KOPT-K1 (cell line): ENCODE results near the gene RSPH10B.
"Not testable (repeated sequence)": the region's sequence is repeated elsewhere in the genome, so short reads cannot be mapped to it uniquely, and the experiment has no call there.

Experiments used
- H3K27ac ChIP-seq: fragments of 200-600 bp; sonication (generic); 2 replicates; pipeline ENCODE4 v1.5.1; 2016; ENCODE audit warnings: antibody characterized with exemption, mild to moderate bottlenecking, low read depth, low read length; ENCODE audit not compliant: poor library complexity, severe bottlenecking
- H3K36me3 ChIP-seq: fragments of 200-600 bp; sonication (generic); 2 replicates; pipeline ENCODE4 v1.5.1; 2017; ENCODE audit warnings: antibody characterized with exemption, mild to moderate bottlenecking, low read length, moderate library complexity; ENCODE audit not compliant: insufficient read depth
- H3K9me3 ChIP-seq: fragments of 200-600 bp; sonication (generic); 2 replicates; pipeline ENCODE4 v1.5.1; 2017; ENCODE audit warnings: antibody characterized with exemption, low read length, mild to moderate bottlenecking; ENCODE audit not compliant: insufficient read depth, poor library complexity, severe bottlenecking

RSPH10B gene

GRCh38 chr7:5970347-5970911, at the start of gene RSPH10B:
RSPH10B (minus strand) TSS chr7:5970689; CDS start chr7:5967116, 3,573 bp downstream.
- H3K36me3 ChIP-seq, H3K9me3 ChIP-seq: not testable (repeated sequence)

GRCh38 chr7:6016653-6016966, 46.1 kb upstream of the RSPH10B start:
- H3K36me3 ChIP-seq, result peaks cover 99% of the 10 kb centered on the region
- H3K9me3 ChIP-seq, result no peaks in the 10 kb centered on the region
- H3K27ac ChIP-seq, result no peak overlapping the region

More at GRCh38 chr7:5970347-5970911, at the start of gene RSPH10B:
- H3K27ac ChIP-seq, result not testable (repeated sequence)

DNA sequence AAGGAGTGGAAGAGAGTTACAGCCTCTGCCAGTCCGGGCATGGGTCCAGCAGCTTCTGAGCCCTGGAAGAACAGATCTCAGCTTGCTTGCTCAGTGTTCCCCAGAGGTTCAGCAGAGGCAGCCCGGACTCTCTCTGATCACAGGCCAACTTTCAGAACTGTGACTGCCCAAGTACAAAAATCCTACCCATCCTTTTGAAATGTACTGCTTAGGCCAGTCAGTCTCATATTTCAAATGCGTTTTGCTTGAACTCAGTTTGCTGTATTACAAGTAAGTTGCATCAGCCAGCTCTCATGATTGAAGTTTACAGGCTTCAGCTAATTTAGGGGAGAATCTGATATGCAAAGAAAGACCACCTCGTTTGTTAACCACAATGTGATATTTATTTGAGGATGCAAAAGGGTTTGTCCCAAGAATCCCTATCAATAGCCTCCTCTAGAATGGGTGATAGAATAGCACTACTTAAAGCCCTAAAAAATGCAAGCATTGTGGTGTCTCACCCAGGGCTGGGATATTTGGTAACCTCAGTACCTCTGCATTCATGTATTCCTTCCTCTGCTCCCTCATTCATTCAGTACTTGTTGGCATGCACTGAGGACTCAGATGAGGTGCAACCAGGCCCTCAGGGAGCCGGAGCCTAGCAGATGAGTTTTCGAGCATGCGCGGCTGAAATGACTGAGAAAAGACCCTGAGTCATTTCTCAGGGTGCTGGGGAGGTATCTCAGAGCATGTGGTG, 45.6 kb upstream of the RSPH10B start:
- peaks cover 99% of the 10 kb centered on the region for H3K36me3 ChIP-seq
- no peak overlapping the region for H3K27ac ChIP-seq
- H3K9me3 ChIP-seq, result no peaks in the 10 kb centered on the region

DNA sequence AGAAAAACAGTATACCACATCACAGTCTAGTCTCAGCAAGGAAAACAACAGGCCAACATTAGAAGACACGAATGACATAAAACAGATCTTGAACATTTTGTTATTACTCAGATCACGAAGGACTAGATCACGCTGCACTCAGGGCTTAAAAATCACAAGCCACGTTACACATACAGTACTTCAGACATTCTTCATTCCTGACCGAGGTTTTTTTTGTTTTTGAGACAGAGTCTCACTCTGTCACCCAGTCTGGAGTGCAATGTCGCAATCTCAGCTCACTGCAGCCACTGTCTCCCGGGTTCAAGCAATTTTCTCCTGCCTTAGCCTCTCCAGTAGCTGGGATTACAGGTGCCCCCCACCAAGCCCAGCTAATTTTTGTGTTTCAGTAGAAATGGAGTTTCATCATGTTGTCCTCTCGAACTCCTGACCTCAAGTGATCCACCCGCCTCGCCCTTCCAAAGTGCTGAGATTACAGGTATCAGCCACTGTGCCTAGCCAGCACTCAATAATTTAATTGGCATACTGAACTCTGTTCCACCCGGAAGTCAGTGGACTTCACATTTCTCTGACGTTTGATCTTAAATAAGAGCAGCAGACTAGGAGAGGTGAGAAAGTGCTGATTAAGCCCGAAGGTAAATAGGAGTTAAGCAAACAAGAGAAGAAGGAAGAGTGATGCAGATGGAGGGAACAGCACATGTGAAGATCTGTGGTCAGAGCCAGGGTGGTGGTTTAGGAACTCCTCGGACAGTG, 42.0 kb upstream of the RSPH10B start:
- Histone ChIP-seq H3K36me3 (peaks cover 67% of the 10 kb centered on the region), H3K9me3 (no peaks in the 10 kb centered on the region), H3K27ac (no peak overlapping the region)

- Histone ChIP-seq H3K27ac (no peak overlapping the region), H3K36me3 (peaks cover 57% of the 10 kb centered on the region), H3K9me3 (no peaks in the 10 kb centered on the region)
These were observed 41.1 kb upstream of the RSPH10B start for GRCh38 chr7:6011541-6011940.

- not testable (repeated sequence) for H3K9me3 ChIP-seq, H3K27ac ChIP-seq
- H3K36me3 ChIP-seq, result peaks cover 47% of the 10 kb centered on the region
These were observed 39.9 kb upstream of the RSPH10B start for GRCh38 chr7:6010370-6010769.

DNA sequence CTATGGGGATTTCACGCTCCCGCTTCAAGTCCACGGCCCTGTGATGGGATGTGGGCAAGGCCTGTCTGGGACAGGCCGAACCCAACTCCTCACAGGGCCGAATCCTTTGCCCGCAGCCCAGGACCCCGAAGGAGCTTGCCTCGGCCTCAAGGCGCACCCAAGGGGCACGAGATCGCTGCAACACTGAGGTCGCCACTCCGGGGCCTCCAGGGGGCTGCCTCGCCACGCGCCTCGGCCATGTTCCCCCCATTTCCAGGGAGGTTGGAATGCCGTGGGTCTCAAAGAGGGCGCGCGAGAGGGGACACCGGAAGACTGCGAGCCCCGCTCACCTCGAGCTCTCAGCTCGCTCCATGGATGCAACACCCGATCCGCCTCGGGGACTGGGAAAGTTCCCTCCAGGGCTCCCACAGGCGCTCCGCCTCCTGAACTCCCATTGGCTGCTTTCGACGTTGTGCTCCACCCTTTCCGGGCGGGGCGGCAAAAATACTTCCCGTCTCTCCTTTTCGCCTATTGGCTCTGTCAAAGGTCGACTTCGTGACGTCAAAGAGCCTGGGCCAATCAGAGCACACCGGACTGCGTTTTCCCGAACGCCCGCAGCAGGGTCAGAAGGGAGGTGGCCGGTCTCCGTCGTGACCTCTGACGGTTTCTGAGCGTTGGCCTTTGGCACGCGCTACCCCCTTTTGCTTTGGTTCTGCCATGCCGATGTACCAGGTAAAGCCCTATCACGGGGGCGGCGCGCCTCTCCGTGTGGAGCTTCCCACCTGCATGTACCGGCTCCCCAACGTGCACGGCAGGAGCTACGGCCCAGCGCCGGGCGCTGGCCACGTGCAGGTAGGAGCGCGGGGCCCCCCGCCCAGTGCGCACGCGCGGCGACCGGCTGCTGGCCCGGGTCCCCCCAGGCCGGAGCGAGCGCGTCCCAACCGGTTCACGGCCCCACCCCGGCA, 38.5 kb upstream of the RSPH10B start, which contains the start of the genes AIMP2 and PMS2:
AIMP2 (plus strand) TSS at position 605 of the 944 bp plus-strand sequence; CDS start at position 697, 92 bp downstream.
PMS2 (minus strand) TSS at position 382 of the 944 bp plus-strand sequence; CDS start at position 352, 30 bp downstream.
- H3K27ac ChIP-seq, result peak within 1 kb of the TSS; percentile 77
- no peaks in the 10 kb centered on the region for H3K9me3 ChIP-seq
- H3K36me3 ChIP-seq, result peaks cover 47% of the 10 kb centered on the region

DNA sequence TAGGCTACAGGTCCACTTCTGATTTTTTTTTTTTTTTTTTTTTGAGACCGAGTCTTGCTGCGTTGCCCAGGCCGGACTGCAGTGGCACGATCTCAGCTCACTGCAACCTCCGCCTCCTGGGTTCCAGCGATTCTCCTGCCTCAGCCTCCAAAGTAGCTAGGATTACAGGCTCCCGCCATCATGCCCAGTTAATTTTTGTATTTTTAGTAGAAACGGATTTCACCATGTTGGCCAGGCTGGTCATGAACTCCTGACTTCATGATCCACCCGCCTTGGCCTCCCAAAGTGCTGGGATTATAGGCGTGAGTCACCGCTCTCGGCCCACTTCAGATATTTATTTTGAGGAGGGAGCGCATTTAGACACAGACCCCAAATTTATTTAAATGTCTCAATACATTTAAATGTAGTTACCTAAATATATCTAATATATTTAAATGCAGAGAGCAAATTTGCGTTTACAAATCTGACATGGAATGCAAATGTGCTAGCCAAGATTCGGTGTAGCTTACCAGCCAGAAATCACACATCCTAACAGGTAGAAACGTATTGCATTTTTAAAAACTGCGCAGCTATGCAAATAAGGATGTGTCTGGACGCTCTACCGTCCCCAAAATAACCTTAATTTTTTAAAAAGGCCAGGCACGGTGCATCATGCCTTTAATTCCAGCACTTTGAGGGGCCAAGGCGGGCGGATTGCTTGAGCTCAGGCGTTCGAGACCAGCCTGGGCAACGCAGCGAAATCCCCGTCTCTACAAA, 37.5 kb upstream of the RSPH10B start:
- not testable (repeated sequence) for H3K9me3 ChIP-seq
- H3K27ac ChIP-seq, result peak overlapping the region; percentile 77
- H3K36me3 ChIP-seq, result peaks cover 45% of the 10 kb centered on the region

DNA sequence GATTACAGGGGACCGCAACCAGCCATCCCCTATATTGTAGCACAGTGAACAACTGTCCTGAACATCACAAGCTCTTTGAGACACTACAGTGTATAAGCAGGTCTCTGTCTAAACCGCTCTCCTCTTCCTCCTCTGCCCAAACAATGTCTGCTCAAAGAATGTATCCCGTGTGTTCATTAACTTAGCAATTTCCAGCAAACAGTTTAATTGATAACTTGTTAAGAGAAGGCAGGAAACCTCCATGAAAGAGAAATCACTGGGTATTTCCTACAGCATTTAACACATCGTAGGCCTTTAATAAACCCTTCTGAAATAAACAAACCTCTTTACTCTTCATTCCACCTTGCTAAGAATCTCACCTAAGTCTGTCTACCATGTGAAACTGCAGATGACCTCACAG, 36.9 kb upstream of the RSPH10B start:
- no peaks in the 10 kb centered on the region for H3K9me3 ChIP-seq
- no peak overlapping the region for H3K27ac ChIP-seq
- H3K36me3 ChIP-seq, result peaks cover 44% of the 10 kb centered on the region

DNA sequence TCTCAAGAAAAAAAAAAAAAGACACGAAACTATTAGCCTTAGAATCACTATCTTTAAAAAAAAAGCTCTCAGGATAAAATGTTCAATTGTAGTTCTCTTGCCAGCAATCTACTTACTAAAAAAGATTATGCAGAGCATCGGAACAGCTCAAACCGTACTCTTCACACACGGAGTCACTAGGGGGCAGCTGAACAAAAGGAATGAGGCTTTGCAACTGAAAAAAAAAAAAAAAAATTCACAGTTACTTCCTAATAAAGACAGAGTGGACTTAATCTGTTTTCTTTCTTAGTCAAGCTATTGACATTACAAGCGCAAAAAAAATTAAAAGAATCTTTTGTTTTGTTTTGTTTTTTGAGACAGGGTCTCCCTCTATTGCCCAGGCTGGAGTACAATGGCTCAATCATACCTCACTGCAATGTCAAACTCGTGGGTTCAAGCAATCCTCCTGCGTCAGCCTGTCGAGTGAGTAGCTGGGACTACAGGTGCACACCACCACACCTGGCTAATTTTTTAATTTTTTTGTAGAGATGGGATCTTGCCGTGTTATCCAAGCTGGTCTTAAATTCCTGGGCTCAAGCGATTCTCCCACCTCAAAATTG, 26.8 kb upstream of the RSPH10B start:
- Histone ChIP-seq H3K36me3 (peaks cover 92% of the 10 kb centered on the region), H3K27ac (no peak overlapping the region), H3K9me3 (no peaks in the 10 kb centered on the region)

- H3K27ac ChIP-seq, H3K9me3 ChIP-seq: not testable (repeated sequence)
- peaks cover 58% of the 10 kb centered on the region for H3K36me3 ChIP-seq
These were observed 16.6 kb upstream of the RSPH10B start for GRCh38 chr7:5987061-5987460.

DNA sequence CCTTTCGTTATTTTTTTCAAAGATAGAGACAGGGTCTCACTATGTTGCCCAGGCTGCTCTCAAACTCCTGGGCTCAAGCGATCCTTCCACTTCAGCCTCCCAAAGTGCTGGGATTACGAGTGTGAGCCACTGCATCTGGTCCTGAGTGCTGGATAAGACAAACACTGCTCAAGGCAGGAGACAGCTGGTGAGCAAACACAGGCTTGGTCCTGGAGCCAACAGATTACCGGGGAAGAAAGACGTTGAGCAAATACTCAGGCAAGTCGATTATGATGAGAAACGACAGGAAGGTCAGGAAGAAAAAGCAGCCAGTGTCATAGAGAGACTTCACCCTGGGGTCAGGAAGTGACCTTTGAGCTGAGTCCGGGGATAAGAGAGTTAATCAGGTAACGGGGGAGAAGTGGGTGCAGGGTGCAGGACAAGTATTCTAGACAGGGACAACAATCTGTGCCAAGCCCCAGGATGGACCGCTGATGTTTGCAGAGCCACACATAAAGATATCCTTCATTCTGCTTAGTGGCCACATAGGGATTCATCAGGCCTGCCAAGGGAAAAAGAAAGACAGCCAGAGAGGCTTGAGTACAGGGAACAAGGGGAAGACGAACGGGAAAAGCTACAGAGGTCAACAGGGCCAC, 9.3 kb upstream of the RSPH10B start:
- H3K27ac ChIP-seq, H3K36me3 ChIP-seq, H3K9me3 ChIP-seq: not testable (repeated sequence)

- H3K36me3 ChIP-seq, H3K9me3 ChIP-seq, H3K27ac ChIP-seq: not testable (repeated sequence)
These were observed 3.1 kb upstream of the RSPH10B start for GRCh38 chr7:5973580-5973979.
